SH-SY5Y (cell line): ENCODE data around the gene MAMDC4.

Source experiments
- GATA2 ChIP-seq: IDR thresholded peaks from 2 replicates; pipeline ENCODE4 v1.6.1; 2011; ENCODE audit warnings: mild to moderate bottlenecking, low read depth, low read length
- GATA3 ChIP-seq: IDR thresholded peaks from 2 replicates; pipeline ENCODE4 v1.6.1; 2011; ENCODE audit warnings: low read depth, mild to moderate bottlenecking, low read length, moderate library complexity

DNA sequence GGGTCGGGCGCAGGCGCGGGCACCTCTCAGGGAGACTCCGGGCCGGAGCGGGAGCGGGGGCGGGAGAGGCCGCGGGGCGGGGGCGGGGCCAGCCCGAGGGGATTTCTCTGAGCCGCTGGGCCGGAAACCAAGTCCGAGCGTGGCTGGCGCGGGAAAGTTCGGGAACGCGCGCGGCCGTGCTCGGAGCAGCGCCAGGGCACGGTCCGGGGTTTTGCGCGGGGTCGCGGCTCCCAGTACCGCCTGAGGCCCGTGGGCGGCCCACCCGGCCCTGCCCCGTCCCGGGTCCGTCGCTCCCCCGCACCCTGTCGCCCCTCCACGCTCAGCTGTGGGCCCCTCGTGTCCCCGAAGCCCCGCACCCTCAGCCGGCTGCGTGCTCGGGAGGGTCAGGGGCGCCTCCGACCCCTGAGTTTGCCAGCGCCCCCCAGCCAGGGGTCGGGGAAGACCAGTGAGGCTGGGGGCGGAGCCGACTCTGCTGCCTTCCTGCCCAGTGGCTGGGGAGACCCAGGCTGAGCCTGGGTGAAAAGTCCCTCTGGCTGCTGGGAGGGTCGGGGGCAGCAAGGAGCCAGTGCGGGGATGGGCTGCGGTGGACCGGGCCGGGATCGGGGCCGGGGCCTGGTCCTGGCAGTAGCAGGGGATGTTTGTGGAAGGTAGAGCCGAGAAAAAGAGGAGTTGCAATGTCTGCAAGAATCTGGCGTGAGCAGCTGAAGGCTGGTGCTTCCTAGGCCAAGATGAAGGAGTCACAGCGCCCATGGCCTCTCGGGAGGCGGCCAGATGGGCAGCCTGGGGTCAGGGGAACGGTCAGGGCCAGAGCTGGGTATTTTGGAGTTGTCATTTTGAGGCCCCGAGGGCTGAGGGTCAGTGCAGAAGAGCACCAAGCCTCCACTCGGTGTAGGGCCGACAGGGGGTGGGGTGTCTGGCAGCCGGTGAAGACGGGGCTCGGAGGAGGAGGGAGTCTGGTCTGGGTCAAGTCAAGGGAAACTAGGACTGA, 34.8 kb downstream of the MAMDC4 start:
- TF ChIP-seq GATA2 (no peak), GATA3 (no peak)
